Hepatocyte (in vitro differentiated cells): Measurements from ENCODE around the gene MAGI2. TPM values are rescaled to one million over a fixed set of nuclear protein-coding genes. Genes with fewer than 3 reads are reported as not detected.

Source experiments
- DNase-seq: peaks from one replicate; pipeline ENCODE4 v3.0.0-alpha.2; 2016; ENCODE audit warnings: low spot score
- H2AFZ ChIP-seq: fragments of 200-600 bp; sonication (generic); 2 replicates; pipeline ENCODE4 v1.6.0; 2016; ENCODE audit warnings: antibody characterized with exemption, mild to moderate bottlenecking
- H3K27ac ChIP-seq: fragments of 200-600 bp; sonication (generic); 2 replicates; pipeline ENCODE4 v1.5.1; 2016; ENCODE audit warnings: mild to moderate bottlenecking
- H3K27me3 ChIP-seq: fragments of 200-600 bp; sonication (generic); 2 replicates; pipeline ENCODE4 v1.6.1; 2016
- H3K36me3 ChIP-seq: fragments of 200-600 bp; sonication (generic); replicated peaks from 2 replicates; pipeline ENCODE4 v1.5.1; 2016; ENCODE audit warnings: low read depth; ENCODE audit not compliant: insufficient read depth
- H3K4me1 ChIP-seq: fragments of 200-600 bp; sonication (generic); 2 replicates; pipeline ENCODE4 v1.5.1; 2016; ENCODE audit warnings: mild to moderate bottlenecking, moderate library complexity; ENCODE audit not compliant: insufficient read depth
- H3K4me2 ChIP-seq: fragments of 200-600 bp; sonication (generic); 2 replicates; pipeline ENCODE4 v1.6.0; 2016
- H3K4me3 ChIP-seq: fragments of 200-600 bp; sonication (generic); 2 replicates; pipeline ENCODE4 v1.5.1; 2016; ENCODE audit warnings: mild to moderate bottlenecking
- H3K79me2 ChIP-seq: fragments of 200-600 bp; sonication (generic); 2 replicates; pipeline ENCODE4 v1.6.0; 2017; ENCODE audit warnings: mild to moderate bottlenecking
- H3K9me2 ChIP-seq: fragments of 200-600 bp; sonication (generic); replicated peaks from 2 replicates; pipeline ENCODE4 v1.6.0; 2017; ENCODE audit warnings: mild to moderate bottlenecking; ENCODE audit not compliant: insufficient read depth
- H3K9me3 ChIP-seq: fragments of 200-600 bp; sonication (generic); 2 replicates; pipeline ENCODE4 v1.5.1; 2016; ENCODE audit warnings: low read depth, mild to moderate bottlenecking
- H4K20me1 ChIP-seq: fragments of 200-600 bp; sonication (generic); 2 replicates; pipeline ENCODE4 v1.6.0; 2016; ENCODE audit warnings: mild to moderate bottlenecking; ENCODE audit not compliant: insufficient read depth, poor library complexity, severe bottlenecking
- EZH2 ChIP-seq: fragments of 200-600 bp; sonication (generic); IDR thresholded peaks from 2 replicates; pipeline ENCODE4 v1.6.1; 2016; ENCODE audit warnings: antibody characterized with exemption, mild to moderate bottlenecking, borderline replicate concordance
- EZH2phosphoT487 ChIP-seq: fragments of 200-600 bp; sonication (generic); IDR thresholded peaks from one replicate; pipeline ENCODE4 v1.6.1; 2018; ENCODE audit warnings: antibody characterized with exemption, mild to moderate bottlenecking, low read depth, moderate library complexity; ENCODE audit not compliant: unreplicated experiment, severe bottlenecking
- WGBS: methylation state at CpG from one replicate; pipeline ENCODE4 v1.1.6; 2016; ENCODE audit warnings: low lambda C conversion rate; ENCODE audit errors: missing lambda C conversion rate; 5-methylcytosine and 5-hydroxymethylcytosine counted together
- polyA plus RNA-seq: library from polyadenylated mRNA; unstranded; fragments of >200 nt; fragmentation: Nextera tagmentation; extraction: Ambion mirVana; gene quantifications from 2 replicates; pipeline ENCODE4 v1.2.1, GENCODE V29; 2016
- total RNA-seq: library from RNA; depleted of rRNA; stranded (reverse); fragments of >200 nt; gene quantifications from 2 replicates; pipeline ENCODE4 v1.2.3, GENCODE V29; 2014
- TF ChIP-seq, protein P1 (sequence below): fragments of 200-600 bp; sonication (generic); IDR thresholded peaks from 2 replicates; pipeline ENCODE4 v1.5.1; 2016; ENCODE audit warnings: antibody characterized with exemption, mild to moderate bottlenecking; ENCODE audit not compliant: poor library complexity

The MAGI2 gene
- total and polyA plus RNA-seq, 2 experiments from 2014 or later = 3.1 to 6.7 TPM

DNA sequence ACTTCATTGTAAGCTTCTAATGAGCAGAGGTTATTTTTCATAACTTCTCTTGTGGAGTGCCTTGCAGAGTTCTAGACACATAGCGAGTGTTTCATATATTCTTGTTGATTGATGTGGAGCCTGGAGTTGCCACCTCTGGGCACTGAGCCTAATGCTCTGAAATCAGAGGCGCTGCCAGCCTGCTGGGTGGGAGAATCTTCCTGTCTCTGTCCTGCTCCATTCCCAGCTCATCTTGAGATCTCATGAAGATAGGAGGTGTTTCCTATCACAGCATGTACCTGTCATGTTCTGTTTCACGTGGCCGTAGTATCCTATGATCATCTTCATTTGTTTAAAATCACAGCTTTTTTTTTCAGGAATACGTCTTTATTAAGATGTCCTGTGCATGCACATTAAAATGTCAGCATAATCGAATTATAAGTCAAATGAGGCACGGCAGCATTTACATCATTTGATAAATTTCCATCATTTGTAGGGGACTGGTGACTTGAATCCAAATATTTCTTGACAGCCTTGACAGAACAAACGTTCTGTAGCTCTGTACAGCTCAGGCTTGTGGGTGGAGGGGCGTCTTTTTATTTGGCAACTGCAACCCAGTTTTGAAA lies 1261.9 kb downstream of the MAGI2 start:
- Histone ChIP-seq H3K36me3 (no peaks in the 10 kb centered on the region), H3K4me1 (no peaks in the 10 kb centered on the region), H3K4me3 (no peak overlapping the region), H3K79me2 (no peaks in the 10 kb centered on the region), H4K20me1 (no peaks in the 10 kb centered on the region), H3K9me2 (no peaks in the 10 kb centered on the region), H3K27me3 (no peaks in the 10 kb centered on the region), H3K27ac (no peak overlapping the region), H3K4me2 (no peak overlapping the region), H2AFZ (no peak overlapping the region), H3K9me3 (no peaks in the 10 kb centered on the region)
- TF ChIP-seq EZH2 (no peak), EZH2phosphoT487 (no peak)
- TF ChIP-seq, protein P1, sequence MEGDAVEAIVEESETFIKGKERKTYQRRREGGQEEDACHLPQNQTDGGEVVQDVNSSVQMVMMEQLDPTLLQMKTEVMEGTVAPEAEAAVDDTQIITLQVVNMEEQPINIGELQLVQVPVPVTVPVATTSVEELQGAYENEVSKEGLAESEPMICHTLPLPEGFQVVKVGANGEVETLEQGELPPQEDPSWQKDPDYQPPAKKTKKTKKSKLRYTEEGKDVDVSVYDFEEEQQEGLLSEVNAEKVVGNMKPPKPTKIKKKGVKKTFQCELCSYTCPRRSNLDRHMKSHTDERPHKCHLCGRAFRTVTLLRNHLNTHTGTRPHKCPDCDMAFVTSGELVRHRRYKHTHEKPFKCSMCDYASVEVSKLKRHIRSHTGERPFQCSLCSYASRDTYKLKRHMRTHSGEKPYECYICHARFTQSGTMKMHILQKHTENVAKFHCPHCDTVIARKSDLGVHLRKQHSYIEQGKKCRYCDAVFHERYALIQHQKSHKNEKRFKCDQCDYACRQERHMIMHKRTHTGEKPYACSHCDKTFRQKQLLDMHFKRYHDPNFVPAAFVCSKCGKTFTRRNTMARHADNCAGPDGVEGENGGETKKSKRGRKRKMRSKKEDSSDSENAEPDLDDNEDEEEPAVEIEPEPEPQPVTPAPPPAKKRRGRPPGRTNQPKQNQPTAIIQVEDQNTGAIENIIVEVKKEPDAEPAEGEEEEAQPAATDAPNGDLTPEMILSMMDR = no peak
- 85% methylated on average over 9 of the region's 9 CpGs for WGBS
- no peak for DNase-seq

DNA sequence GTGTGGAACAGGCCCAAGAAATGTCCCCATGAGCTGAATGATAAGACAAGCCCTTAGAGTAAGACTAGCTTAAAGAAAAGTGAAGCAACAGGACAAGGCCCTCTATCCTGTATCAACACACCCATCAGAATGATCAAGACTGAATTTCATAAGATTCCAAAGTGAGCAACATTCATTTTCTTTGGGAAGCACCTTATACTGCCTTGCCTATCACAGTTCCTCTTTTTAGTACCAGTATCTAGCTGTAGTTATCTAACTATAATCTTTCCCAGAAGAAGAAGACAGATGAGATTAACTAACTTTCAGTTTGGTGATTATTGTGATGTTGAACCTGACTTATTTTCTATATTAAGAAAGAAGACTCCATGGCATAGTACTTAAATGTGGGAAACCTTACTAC lies 1263.7 kb downstream of the MAGI2 start:
- Histone ChIP-seq H3K27me3 (no peaks in the 10 kb centered on the region), H3K4me2 (no peak overlapping the region), H3K9me2 (no peaks in the 10 kb centered on the region), H4K20me1 (no peaks in the 10 kb centered on the region), H2AFZ (no peak overlapping the region), H3K4me1 (no peaks in the 10 kb centered on the region), H3K27ac (no peak overlapping the region), H3K79me2 (no peaks in the 10 kb centered on the region), H3K4me3 (no peak overlapping the region), H3K36me3 (no peaks in the 10 kb centered on the region), H3K9me3 (no peaks in the 10 kb centered on the region)
- TF ChIP-seq EZH2phosphoT487 (no peak), EZH2 (no peak)
- TF ChIP-seq, protein P1 = no peak
- no peak for DNase-seq

DNA sequence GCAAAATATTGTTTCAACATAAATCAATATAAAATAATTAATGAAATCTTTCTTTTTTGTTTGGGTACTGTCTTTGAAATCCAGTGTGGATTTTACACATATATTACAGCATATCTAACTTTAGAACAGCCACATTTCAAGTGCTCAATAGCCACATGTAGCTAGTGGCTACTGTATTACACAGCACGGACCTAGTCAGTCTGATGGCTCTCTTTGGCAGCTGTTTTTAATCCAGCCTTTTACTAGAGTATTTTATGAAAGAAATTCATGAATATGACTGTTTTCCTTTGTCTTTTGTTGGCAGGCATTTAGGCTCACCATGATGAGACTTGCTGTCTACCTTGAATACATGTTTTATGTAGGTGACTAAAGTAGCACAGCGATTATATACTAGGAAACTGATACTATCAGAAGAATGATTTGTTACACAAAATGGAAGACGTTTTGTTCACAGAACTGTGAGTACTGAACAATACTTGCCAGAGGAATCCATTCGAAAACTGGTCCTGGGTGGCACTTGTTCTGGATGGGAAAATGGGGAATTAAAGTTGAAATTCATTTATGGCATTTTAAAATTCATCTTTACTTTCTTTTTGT lies 1268.2 kb downstream of the MAGI2 start:
- H3K79me2 ChIP-seq = no peaks in the 10 kb centered on the region
- TF ChIP-seq, protein P1 = no peak
- no peak for TF ChIP-seq EZH2phosphoT487
- no peak for TF ChIP-seq EZH2
- H3K27me3 ChIP-seq = no peaks in the 10 kb centered on the region
- H3K4me2 ChIP-seq = no peak overlapping the region
- no peaks in the 10 kb centered on the region for H4K20me1 ChIP-seq
- DNase-seq = no peak
- no peaks in the 10 kb centered on the region for H3K9me3 ChIP-seq
- H3K9me2 ChIP-seq = no peaks in the 10 kb centered on the region
- no peak overlapping the region for H3K27ac ChIP-seq
- H3K4me1 ChIP-seq = no peaks in the 10 kb centered on the region
- H3K4me3 ChIP-seq = no peak overlapping the region
- 84% methylated on average over 4 of the region's 4 CpGs for WGBS
- no peak overlapping the region for H2AFZ ChIP-seq
- no peaks in the 10 kb centered on the region for H3K36me3 ChIP-seq
